Stimulated activated CD4-positive, alpha-beta T cell treated with anti-CD3 and anti-CD28 coated beads, Interleukin-4, amount 100 ng/mL, for 48 hours (primary cell): ENCODE data around the gene CCNH.

ENCODE experiments used
- DNase-seq, 2 donors: peaks; one replicate each; pipeline ENCODE4 v3.0.0-alpha.2; 2020; ENCODE audit warnings: low read depth in 2 of 2

The CCNH gene

DNA sequence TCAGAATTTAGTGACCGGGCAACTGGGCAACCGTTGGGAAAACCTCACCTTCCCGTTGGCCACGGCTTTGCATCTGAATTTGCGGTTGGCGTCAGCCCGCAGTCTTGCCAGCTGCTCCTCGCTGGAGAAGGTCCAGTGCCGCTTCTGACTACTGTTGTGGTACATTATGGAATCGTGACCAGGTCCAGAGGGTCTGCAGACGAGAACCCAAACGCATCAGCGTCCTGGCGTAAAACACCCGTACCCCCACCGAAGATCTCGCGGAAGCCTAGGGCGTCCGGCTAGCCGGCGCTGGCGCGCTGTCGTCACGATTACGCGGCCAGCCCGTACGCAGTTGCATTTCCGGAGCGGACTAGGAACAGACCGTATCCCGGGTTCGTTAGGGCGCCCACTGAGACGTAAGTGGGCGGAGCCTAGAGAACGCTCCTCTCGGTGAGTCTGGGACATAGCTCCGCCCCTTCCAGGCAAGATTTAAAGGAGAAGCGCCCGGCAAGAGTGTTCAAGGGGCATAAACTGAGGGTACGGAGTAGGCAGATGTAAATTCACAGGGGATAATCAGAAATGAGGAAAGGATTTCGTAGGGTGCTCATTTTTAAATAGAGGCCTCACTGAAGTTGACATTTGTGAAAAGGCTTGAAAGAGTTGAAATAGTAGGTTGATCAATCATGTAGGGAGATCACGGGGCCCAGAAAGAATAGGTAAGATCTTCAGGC, at the start of gene CCNH:
Gene CCNH, minus strand, starts transcription at position 301 of the 713 bp plus-strand sequence. Its CDS starts 136 bp downstream, at position 165.
- DNase-seq, result peak; percentile 86 to 97

- no peak for DNase-seq
Measured at GRCh38 chr5:87457706-87458105, 45.0 kb upstream of the CCNH start.

DNA sequence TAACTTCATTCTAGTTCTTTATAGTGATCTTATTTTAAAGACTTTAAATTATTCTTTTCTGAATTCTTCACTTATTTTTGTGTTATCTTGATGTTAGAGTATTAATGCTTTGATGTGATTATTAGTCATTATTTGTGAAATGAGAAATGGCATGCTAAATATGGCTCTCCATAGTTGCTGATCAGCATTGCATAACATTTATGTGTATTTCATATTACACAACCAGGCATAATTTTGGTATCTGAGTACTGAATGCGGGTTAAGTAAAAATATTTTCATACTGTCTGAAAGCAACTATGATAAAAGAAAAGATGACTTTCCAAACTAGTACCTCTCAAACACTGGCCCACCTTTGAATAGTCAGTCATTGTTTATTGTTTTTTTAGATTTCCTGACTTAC, 41.1 kb upstream of the CCNH start:
- DNase-seq, result no peak

- no peak for DNase-seq
Measured at GRCh38 chr5:87452837-87453236, 40.1 kb upstream of the CCNH start.

- DNase-seq, result no peak
Measured at GRCh38 chr5:87442419-87442818, 29.7 kb upstream of the CCNH start.

DNA sequence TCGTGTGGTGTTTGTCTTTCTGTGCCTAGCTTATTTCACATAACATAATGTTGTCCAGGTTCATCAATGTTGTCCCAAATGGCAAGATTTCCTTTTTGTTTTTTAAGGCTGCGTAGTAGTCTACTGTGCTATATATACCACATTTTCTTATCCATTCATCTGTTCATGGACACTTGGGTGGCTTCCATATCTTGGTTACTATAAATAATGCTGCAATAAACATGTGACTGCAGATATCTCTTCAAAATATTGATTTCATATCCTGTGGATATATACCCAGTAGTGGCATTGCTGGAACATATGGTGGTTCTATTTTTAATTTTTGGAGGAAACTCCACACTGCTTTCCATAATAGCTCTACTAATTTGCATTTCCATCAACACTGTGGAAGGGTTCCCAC, 25.5 kb upstream of the CCNH start:
- no peak for DNase-seq

- DNase-seq, result no peak
Measured at GRCh38 chr5:87437724-87438123, 25.0 kb upstream of the CCNH start.

DNA sequence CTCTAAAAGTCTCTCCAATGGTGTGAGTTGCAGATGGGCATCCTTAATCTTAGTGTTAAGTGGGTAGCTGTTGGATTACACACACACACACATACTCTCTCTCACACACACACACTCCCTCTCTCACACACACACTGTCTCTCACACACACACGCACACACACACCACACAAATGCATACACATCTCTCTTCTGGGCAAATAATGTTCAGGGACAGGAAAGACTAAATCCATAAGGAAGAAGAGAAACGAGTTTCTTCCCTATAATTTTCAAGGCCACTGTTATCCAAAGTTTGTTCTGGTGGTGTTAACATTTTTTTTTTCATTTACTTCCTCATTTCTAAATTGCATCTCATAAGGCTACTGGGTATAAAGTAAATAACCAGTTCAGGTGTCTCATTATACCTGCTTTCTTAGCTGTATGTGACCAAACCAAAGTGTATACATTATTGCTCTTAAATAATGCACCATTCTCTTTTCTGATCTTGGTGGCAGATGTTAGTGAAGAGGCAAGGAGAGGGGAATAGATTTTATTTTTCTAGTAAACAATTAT, 22.5 kb upstream of the CCNH start:
- DNase-seq, result no peak

DNA sequence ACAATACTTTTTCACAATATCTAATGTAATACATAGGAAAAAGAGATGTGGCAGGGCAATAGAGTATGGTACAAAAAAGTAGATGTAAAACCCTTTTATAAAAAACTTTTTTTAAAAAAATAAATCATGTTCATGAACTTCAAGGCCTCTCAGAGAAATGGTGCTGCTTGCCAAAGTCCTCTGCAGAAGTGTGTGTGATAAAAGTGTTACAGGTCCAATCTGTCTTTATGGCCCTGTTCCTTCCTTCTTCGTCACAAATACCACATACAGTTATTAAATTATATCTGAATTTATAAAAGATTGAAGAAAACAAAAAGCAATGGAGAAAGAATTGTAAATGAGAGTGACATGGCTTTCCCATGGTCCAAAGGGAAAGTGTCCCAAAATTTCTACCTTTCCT, 21.7 kb upstream of the CCNH start:
- no peak for DNase-seq

DNA sequence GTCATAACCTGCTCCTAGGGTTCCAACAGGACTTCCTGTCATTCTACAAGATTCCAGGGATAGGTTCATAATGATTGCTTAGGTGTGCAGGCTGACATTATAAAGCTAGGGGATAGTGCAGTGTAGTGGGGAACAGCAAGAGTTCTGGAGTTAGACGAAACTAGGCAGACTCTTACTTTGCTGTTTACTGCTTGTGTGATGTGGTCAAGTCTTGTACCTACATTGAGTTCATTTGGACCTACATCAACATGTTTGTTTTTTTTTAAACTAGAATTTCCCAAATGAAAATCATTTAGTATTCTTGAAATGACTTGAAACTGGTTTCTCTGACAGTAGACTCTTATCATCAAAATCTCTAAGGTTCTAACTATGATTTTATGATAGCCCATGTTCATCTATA, 21.2 kb upstream of the CCNH start:
- DNase-seq, result no peak

DNA sequence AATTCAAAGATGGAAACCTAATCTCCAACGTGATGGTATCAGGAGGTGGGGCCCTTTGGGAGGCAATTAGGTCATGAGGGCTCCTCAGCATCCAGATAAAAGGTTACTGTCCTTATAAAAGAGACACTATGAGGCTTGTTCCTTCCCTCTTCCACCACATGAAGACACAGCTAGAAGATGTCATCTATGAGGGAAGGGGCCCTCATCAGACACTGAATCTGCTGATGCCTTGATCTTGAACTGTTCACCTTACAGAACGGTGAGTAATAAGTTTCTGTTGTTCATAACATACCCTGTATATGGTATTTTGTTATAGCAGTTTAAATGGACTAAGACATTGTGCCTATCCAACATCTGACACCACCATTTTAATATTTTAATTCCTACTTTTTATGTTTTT, 19.7 kb upstream of the CCNH start:
- no peak for DNase-seq

- DNase-seq, result no peak
Measured at GRCh38 chr5:87430863-87431457, 18.2 kb upstream of the CCNH start.

GRCh38 chr5:87423755-87424154, 11.0 kb upstream of the CCNH start:
- no peak for DNase-seq

- no peak for DNase-seq
Measured at GRCh38 chr5:87421307-87421706, 8.6 kb upstream of the CCNH start.

DNA sequence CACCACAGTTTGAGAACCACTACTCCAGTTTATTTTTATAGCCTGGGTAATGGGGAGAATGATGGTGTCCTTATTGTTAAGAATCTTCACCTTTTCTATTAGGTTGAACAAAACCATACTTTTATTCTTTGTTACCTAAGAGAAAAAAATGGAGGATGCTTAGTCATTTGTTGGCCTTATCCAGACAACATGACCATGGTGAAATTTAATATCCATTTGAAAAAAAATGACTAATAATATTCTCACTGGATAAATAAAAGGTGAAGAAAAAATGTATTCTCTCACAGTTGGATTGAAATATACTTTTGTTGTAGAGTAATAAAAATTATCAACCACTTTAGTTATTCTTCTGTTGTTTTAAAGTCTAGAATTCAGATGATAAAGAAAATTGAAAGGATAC, 5.8 kb upstream of the CCNH start:
- DNase-seq, result no peak

GRCh38 chr5:87413343-87413645, 564 bp upstream of the CCNH start:
- no peak for DNase-seq

DNA sequence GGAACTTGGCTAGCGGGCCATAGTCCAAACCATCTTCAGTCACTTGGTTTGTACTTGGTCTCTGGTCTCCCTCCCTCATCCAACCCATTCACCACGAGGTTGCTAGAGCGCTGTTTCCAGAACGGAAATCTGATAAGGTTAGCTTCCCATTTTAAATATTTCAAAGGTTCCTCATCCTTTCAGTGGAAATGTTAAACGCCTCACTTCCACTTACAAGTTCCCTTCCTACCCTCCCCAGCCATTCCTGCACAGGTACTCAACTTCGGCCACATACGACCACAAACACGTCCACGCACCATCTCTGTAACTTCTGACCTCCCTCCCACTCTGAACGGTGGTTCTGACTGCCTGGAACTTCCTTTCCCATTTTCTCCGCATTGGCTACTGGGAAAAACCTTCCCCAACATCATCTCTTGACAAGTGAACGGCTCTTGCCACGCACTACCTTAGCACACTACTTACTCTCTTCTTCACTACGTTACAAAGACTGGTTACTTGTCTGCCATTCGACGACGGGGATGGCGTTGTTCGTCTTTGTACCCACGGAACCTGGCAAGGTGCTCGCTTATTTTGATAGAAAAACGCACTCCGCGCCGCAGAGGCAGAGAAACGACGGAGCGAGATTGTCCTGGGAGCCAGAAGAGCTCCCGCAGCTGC, 629 bp downstream of the CCNH start:
- peak; percentile 7 to 8 for DNase-seq

GRCh38 chr5:87411586-87411972, 1.2 kb downstream of the CCNH start:
- DNase-seq, result no peak

- no peak for DNase-seq
Measured at GRCh38 chr5:87410931-87411330, 1.8 kb downstream of the CCNH start.

- no peak for DNase-seq
Measured at GRCh38 chr5:87408204-87408603, 4.5 kb downstream of the CCNH start.

DNA sequence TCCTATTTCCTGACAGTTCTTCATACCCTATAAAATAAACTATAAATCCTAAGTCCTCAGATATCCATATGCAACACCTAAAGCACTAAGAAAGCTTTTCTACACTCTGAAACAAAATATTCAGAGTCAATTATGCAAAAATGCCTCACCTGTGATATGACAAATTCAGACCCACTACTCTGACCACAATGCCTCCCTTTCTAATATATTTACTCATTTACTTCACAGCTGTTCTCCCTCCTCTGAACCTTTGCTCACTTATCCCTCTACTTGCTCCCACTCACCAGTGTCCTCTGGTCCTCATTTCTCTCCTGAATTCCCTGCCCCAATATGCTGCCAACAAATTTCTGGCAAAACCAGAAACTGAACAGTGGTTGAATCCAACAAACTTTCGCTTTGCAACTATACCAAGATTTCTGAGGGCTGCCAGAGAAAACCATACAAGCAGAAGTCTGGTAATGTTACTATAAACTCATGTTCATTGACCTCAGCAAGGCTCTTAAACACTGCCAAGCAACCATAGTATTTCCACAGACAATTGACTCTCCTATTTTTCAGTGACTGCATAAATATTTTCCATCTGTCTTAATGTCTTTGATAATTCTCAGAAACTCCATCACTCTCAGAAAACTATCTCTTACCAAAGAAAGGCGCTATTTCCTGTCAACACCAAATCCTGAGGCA, 7.1 kb downstream of the CCNH start:
- no peak for DNase-seq

DNA sequence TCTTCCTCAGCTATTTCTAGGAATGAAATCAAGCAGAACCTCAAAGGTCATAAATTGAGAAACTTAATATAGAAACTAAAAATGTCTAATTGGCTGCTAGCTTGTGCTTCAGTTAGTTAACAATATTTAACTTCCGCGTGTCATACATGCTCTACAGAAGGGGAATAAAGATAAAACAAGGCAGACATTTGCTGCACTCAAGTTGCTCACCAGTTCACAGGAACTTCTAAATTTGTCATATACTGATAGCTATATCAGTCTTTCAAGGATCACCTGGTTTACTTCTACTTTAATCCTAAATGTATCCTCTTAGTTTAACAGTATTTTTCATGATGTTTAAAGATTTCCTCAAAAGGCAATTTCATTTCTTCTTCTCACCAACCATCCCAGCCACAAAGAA, 8.4 kb downstream of the CCNH start:
- no peak for DNase-seq

DNA sequence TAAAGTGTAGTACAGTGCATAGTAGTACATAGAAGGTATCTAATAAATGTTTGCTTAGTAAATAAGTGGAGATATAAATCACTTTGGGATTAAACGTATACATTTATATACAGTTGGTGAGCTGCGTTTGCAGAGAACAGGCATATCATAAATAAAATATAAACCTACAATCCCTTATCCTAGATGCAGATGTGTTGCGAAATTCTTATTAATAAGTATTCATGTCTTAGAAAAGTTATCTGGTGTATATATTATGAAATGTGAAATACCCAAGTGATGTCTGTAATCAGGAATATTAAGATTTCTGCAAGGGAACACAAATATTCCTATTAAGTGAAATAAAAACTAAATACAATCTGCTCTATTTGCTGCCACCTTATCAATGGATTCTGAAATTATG, 8.8 kb downstream of the CCNH start:
- no peak for DNase-seq
